ENCODE results near the gene NTNG2. TPM values are rescaled to one million over a fixed set of nuclear protein-coding genes. Genes with fewer than 3 reads are reported as not detected.

Gene NTNG2
- total and polyA plus RNA-seq, 9 of the 15 experiments (the other 6 are each of a cell fraction or from before 2014, with no cell fraction given), result 0.01 to 0.11 (median 0.09) TPM; not detected in 6

DNA sequence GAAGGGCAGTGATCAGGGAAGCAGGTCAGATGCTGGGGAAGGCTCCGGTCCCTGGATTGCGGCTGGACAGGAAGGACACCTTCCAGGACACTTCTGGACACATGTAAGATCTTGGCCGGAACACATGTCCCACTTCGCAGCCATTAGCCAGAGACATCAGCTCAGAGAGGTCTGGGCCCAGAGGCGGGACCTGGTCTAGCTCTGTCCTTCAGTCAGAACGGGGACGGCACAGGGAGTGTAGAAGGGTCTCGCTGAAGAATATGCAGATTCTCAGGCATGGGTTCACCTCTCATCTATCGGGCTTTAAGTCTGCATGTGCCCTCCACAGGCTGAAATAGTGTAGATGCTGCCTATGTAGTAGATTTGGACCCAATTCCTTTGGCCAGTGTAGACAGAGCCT lies 73.3 kb downstream of the NTNG2 start:
- H4K20me1 ChIP-seq (replicated peaks; ENCODE audit: control insufficient read depth, insufficient read depth, low read length), result peaks cover 9% of the 10 kb centered on the region
- WGBS (ENCODE audit: insufficient coverage, low coverage, missing lambda C conversion rate), result 5% methylated on average over 9 of the region's 9 CpGs
- DNase-seq (ENCODE audit: extremely low read depth in 1 of 4, low spot score in 3 of 4), result no peak
- POLR2A ChIA-PET, result interaction anchor here (0.7 kb wide), 1 partner anchor 332 kb away, joined by 3 read pairs; no protein-coding TSS in a partner anchor
- no peak overlapping the region for H3K4me2 ChIP-seq (ENCODE audit: insufficient read depth, low read length)
- no TSS peak for BruUV-seq (replicated peaks)
- no peak for FAIRE-seq
- H3K4me3 ChIP-seq, result no peak overlapping the region
- H3K9me3 ChIP-seq (replicated peaks; ENCODE audit: control insufficient read depth, insufficient read depth, low read depth, low read length), result no peaks in the 10 kb centered on the region
- H3K27me3 ChIP-seq (ENCODE audit: control insufficient read depth in 2 of 2, insufficient read depth in 2 of 2, low read length in 2 of 2), result peaks cover 18 to 75% of the 10 kb centered on the region in 2 experiments; a peak in 4 of 5 replicates
- H3K9ac ChIP-seq (ENCODE audit: insufficient read depth in 1 of 2, low read depth in 2 of 2, low read length in 2 of 2), result no peak overlapping the region
- H3K9me1 ChIP-seq (ENCODE audit: control insufficient read depth, insufficient read depth, low read length), result no peaks in the 10 kb centered on the region
- CTCF ChIA-PET (ENCODE audit: low intra/inter-chr PET ratio), result interaction anchor here (1.1 to 1.7 kb wide), 2 partner anchors 66 to 473 kb away, joined by 5 to 7 read pairs; no protein-coding TSS in a partner anchor
- no peak overlapping the region for H2AFZ ChIP-seq (ENCODE audit: low read depth, low read length)
- peaks cover 0 to 22% of the 10 kb centered on the region in 2 experiments; a peak in 1 of 5 replicates for H3K4me1 ChIP-seq (replicated peaks in 1 of 2; ENCODE audit: control insufficient read depth in 2 of 2, insufficient read depth in 2 of 2, low read length in 2 of 2)
- no peaks in the 10 kb centered on the region for H3K36me3 ChIP-seq (ENCODE audit: control insufficient read depth, insufficient read depth, low read length)
- no peak overlapping the region for H3K27ac ChIP-seq (ENCODE audit: extremely low read depth, low read depth, low read length)
- TF ChIP-seq, protein P1, sequence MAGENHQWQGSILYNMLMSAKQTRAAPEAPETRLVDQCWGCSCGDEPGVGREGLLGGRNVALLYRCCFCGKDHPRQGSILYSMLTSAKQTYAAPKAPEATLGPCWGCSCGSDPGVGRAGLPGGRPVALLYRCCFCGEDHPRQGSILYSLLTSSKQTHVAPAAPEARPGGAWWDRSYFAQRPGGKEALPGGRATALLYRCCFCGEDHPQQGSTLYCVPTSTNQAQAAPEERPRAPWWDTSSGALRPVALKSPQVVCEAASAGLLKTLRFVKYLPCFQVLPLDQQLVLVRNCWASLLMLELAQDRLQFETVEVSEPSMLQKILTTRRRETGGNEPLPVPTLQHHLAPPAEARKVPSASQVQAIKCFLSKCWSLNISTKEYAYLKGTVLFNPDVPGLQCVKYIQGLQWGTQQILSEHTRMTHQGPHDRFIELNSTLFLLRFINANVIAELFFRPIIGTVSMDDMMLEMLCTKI (IDR thresholded peaks at IDR 0.05; ENCODE audit: partially characterized antibody), result no peak
- 0 out of 2 replicates have a peak, but pooled peaks have one; percentile 37 for TF ChIP-seq ZSCAN29 (IDR thresholded peaks at IDR 0.05)
- in situ Hi-C loops (cut with MboI), result no loop called here
- no peak for ATAC-seq
- no peaks in the 10 kb centered on the region for H3K79me2 ChIP-seq (ENCODE audit: control insufficient read depth, insufficient read depth, low read length)
- intact Hi-C loops (cut with micrococcal nuclease), result no loop called here
